Natural killer cell (primary cell): Measurements from ENCODE around the gene PDE5A. TPM values are rescaled to one million over a fixed set of nuclear protein-coding genes. Genes with fewer than 3 reads are reported as not detected.
"Not testable (repeated sequence)": the region's sequence is repeated elsewhere in the genome, so short reads cannot be mapped to it uniquely, and the experiment has no call there.

Source experiments
- ATAC-seq, 3 donors: fragments of 150-1000 bp in 2 of 3; fragments of 200-7000 bp in 1 of 3; cut with Tn5 transposase; 1 replicate in 1 of 3; 2 replicates in 2 of 3; pipeline ENCODE4 v1.10.0; 2021; ENCODE audit warnings: mild to moderate bottlenecking in 2 of 3, moderate library complexity in 2 of 3
- DNase-seq, 2 donors: peaks; one replicate each; pipeline versions ENCODE4 v3.0.0 to v3.0.0-alpha.2; 2013 to 2021; ENCODE audit warnings: mixed read lengths in 1 of 2
- H3K27ac ChIP-seq: one replicate; pipeline ENCODE4 v1.5.1; 2013; ENCODE audit warnings: mild to moderate bottlenecking, low read length
- H3K27me3 ChIP-seq: one replicate; pipeline ENCODE4 v1.6.1; 2013; ENCODE audit warnings: low read length; ENCODE audit not compliant: control insufficient read depth, insufficient read depth
- H3K36me3 ChIP-seq: one replicate; pipeline ENCODE4 v1.6.1; 2013; ENCODE audit warnings: low read length; ENCODE audit not compliant: control insufficient read depth, insufficient read depth
- H3K4me1 ChIP-seq: one replicate; pipeline ENCODE4 v1.6.1; 2013; ENCODE audit warnings: low read length; ENCODE audit not compliant: control insufficient read depth, insufficient read depth
- H3K4me3 ChIP-seq: one replicate; pipeline ENCODE4 v1.5.1; 2013; ENCODE audit warnings: low read length
- H3K9me3 ChIP-seq: one replicate; pipeline ENCODE4 v1.6.1; 2013; ENCODE audit warnings: low read length; ENCODE audit not compliant: control insufficient read depth, insufficient read depth
- H3K27ac Mint-ChIP-seq, 2 donors: one replicate each; pipeline ENCODE4 v1.8.0; 2022; ENCODE audit warnings: mild to moderate bottlenecking in 2 of 2, mixed read lengths in 2 of 2, moderate library complexity in 1 of 2
- H3K27me3 Mint-ChIP-seq, 2 donors: one replicate each; pipeline ENCODE4 v1.8.0; 2022; ENCODE audit warnings: low read depth in 2 of 2, mixed read lengths in 2 of 2
- H3K36me3 Mint-ChIP-seq: one replicate; pipeline ENCODE4 v1.8.0; 2022; ENCODE audit warnings: mixed read lengths
- H3K4me1 Mint-ChIP-seq, 2 donors: one replicate each; pipeline ENCODE4 v1.8.0; 2022; ENCODE audit warnings: mixed read lengths in 2 of 2
- H3K4me3 Mint-ChIP-seq: one replicate; pipeline ENCODE4 v1.8.0; 2022; ENCODE audit warnings: mild to moderate bottlenecking, moderate library complexity, mixed read lengths
- H3K9me3 Mint-ChIP-seq, 2 donors: one replicate each; pipeline ENCODE4 v1.8.0; 2022; ENCODE audit warnings: mixed read lengths in 2 of 2
- CTCF ChIP-seq: fragments of 200-600 bp; IDR thresholded peaks from one replicate; pipeline ENCODE4 v1.8.0; 2022; ENCODE audit warnings: antibody characterized with exemption
- WGBS: methylation state at CpG from one replicate; pipeline ENCODE4 v1.1.7; 2013; ENCODE audit warnings: missing lambda C conversion rate; ENCODE audit not compliant: insufficient coverage; 5-methylcytosine and 5-hydroxymethylcytosine counted together
- intact Hi-C: fragments of 100-400 bp; cut with micrococcal nuclease; formaldehyde crosslinking; loops from one replicate; pipeline ENCODE4 v1.14.2; 2022
- total RNA-seq, 4 donors: library from RNA; stranded (reverse); fragments of 120-200 nt in 1 of 4; gene quantifications; one replicate each; pipeline versions ENCODE4 v1.2.3 to v1.2.4, GENCODE V29; 2013 to 2022

PDE5A gene
- total RNA-seq, 3 donors from 2014 or later (not counting 1 experiment from before 2014, with no cell fraction given) = 2.1 to 4.0 (median 2.5) TPM

- no peaks in the 10 kb centered on the region for H3K4me1 Mint-ChIP-seq
- intact Hi-C loops = no loop called here
- no peak overlapping the region for H3K4me3 Mint-ChIP-seq
- peaks cover 34% of the 10 kb centered on the region for H3K36me3 Mint-ChIP-seq
- Histone ChIP-seq H3K27me3 (no peaks in the 10 kb centered on the region), H3K27ac (no peak overlapping the region), H3K36me3 (peaks cover 11% of the 10 kb centered on the region), H3K4me3 (no peak overlapping the region), H3K9me3 (no peaks in the 10 kb centered on the region), H3K4me1 (no peaks in the 10 kb centered on the region)
- no peak overlapping the region for H3K27ac Mint-ChIP-seq
- H3K9me3 Mint-ChIP-seq = peaks cover 7% of the 10 kb centered on the region in 2 donors
- ATAC-seq = no peak
- DNase-seq = no peak
- no peaks in the 10 kb centered on the region for H3K27me3 Mint-ChIP-seq
- no peak for TF ChIP-seq CTCF
Observed at GRCh38 chr4:119478446-119479179, 150.0 kb downstream of the PDE5A start.

- H3K27me3 Mint-ChIP-seq = no peaks in the 10 kb centered on the region
- intact Hi-C loops = no loop called here
- H3K4me3 Mint-ChIP-seq = no peak overlapping the region
- TF ChIP-seq CTCF = no peak
- H3K27ac Mint-ChIP-seq = no peak overlapping the region
- H3K36me3 ChIP-seq = peaks cover 16% of the 10 kb centered on the region
- H3K9me3 Mint-ChIP-seq = peaks cover 2 to 5% of the 10 kb centered on the region in 2 donors
- no peaks in the 10 kb centered on the region for H3K4me1 ChIP-seq
- peaks cover 28% of the 10 kb centered on the region for H3K36me3 Mint-ChIP-seq
- DNase-seq = no peak
- H3K27ac ChIP-seq = no peak overlapping the region
- no peaks in the 10 kb centered on the region for H3K4me1 Mint-ChIP-seq
- H3K9me3 ChIP-seq = no peaks in the 10 kb centered on the region
- H3K4me3 ChIP-seq = no peak overlapping the region
- ATAC-seq = no peak
- no peaks in the 10 kb centered on the region for H3K27me3 ChIP-seq
Observed at GRCh38 chr4:119477412-119478053, 151.1 kb downstream of the PDE5A start.

GRCh38 chr4:119471259-119471658, 157.3 kb downstream of the PDE5A start:
- H3K4me1 ChIP-seq = no peaks in the 10 kb centered on the region
- no peak overlapping the region for H3K4me3 ChIP-seq
- Mint-ChIP-seq H3K4me3 (no peak overlapping the region), H3K27ac (no peak overlapping the region), H3K36me3 (peaks cover 7% of the 10 kb centered on the region), H3K27me3 (no peaks in the 10 kb centered on the region), H3K9me3 (no peaks in the 10 kb centered on the region), H3K4me1 (no peaks in the 10 kb centered on the region)
- no peak for TF ChIP-seq CTCF
- no peaks in the 10 kb centered on the region for H3K27me3 ChIP-seq
- H3K27ac ChIP-seq = no peak overlapping the region
- H3K9me3 ChIP-seq = no peaks in the 10 kb centered on the region
- ATAC-seq = no peak
- intact Hi-C loops = no loop called here
- peaks cover 15% of the 10 kb centered on the region for H3K36me3 ChIP-seq
- no peak for DNase-seq
- 89% methylated on average over 1 of the region's 3 CpGs for WGBS

DNA sequence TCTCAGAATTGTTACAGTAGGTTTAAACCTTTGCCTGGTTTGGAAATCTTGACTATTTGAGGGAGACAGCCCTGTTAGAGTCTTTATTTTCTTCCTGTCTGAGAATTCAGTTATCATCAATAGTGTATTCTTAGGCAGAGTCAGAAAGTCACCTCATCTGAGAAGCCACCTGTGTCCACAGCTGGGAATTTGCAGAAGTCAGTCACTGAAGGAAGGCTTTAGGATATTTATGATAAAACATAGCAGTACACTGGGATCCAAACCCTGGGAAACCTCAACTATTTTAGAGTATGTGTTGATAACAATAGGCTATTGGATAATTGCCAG, 157.9 kb downstream of the PDE5A start:
- not testable (repeated sequence) for H3K9me3 Mint-ChIP-seq

GRCh38 chr4:119470021-119470736, 158.4 kb downstream of the PDE5A start:
- H3K4me3 ChIP-seq, H3K36me3 Mint-ChIP-seq: not testable (repeated sequence)
- H3K36me3 ChIP-seq = peaks cover 14% of the 10 kb centered on the region

More for the DNA sequence above, 157.9 kb downstream of the PDE5A start:
- H3K4me3 Mint-ChIP-seq, DNase-seq, H3K4me1 ChIP-seq, H3K27ac Mint-ChIP-seq, intact Hi-C loops, H3K4me3 ChIP-seq, H3K36me3 Mint-ChIP-seq, H3K9me3 ChIP-seq, H3K27me3 Mint-ChIP-seq, ATAC-seq, H3K27me3 ChIP-seq, H3K4me1 Mint-ChIP-seq, H3K27ac ChIP-seq: not testable (repeated sequence)
- peaks cover 14% of the 10 kb centered on the region for H3K36me3 ChIP-seq

DNA sequence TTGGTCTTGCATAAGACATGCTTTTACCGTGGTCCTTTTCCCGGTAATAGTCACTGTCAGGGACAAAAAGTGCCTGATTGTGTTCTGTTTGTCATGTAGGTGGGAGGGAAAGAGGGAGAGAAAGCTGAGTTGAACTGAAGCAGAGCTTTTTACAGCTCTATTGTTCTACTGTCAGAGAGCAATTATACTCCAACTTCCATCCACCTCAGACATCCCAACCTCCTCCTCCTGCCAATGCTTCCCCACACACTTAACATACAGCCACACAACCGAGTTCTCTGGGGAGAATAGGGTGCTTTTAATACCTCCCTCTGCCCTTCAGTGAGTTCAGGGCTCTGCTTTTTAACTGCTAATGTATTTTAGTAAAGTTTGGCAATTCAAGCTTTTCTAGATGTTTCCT, 159.6 kb downstream of the PDE5A start:
- H3K27ac ChIP-seq, H3K4me3 Mint-ChIP-seq, H3K27ac Mint-ChIP-seq, H3K27me3 Mint-ChIP-seq, H3K4me1 ChIP-seq, H3K27me3 ChIP-seq, H3K36me3 Mint-ChIP-seq, DNase-seq, ATAC-seq, H3K4me3 ChIP-seq, H3K9me3 Mint-ChIP-seq, H3K4me1 Mint-ChIP-seq, intact Hi-C loops, H3K9me3 ChIP-seq: not testable (repeated sequence)
- H3K36me3 ChIP-seq = peaks cover 14% of the 10 kb centered on the region
- WGBS = 100% methylated on average over 2 of the region's 3 CpGs

More at GRCh38 chr4:119470021-119470736, 158.4 kb downstream of the PDE5A start:
- H3K27ac ChIP-seq, H3K4me1 ChIP-seq, H3K27me3 Mint-ChIP-seq, H3K4me1 Mint-ChIP-seq, intact Hi-C loops, DNase-seq, H3K9me3 Mint-ChIP-seq, H3K27ac Mint-ChIP-seq, H3K4me3 Mint-ChIP-seq, H3K9me3 ChIP-seq, ATAC-seq, H3K27me3 ChIP-seq: not testable (repeated sequence)
- 88% methylated on average over 1 of the region's 2 CpGs for WGBS
